Measurements from ENCODE around the gene LIMS2.

The LIMS2 gene

DNA sequence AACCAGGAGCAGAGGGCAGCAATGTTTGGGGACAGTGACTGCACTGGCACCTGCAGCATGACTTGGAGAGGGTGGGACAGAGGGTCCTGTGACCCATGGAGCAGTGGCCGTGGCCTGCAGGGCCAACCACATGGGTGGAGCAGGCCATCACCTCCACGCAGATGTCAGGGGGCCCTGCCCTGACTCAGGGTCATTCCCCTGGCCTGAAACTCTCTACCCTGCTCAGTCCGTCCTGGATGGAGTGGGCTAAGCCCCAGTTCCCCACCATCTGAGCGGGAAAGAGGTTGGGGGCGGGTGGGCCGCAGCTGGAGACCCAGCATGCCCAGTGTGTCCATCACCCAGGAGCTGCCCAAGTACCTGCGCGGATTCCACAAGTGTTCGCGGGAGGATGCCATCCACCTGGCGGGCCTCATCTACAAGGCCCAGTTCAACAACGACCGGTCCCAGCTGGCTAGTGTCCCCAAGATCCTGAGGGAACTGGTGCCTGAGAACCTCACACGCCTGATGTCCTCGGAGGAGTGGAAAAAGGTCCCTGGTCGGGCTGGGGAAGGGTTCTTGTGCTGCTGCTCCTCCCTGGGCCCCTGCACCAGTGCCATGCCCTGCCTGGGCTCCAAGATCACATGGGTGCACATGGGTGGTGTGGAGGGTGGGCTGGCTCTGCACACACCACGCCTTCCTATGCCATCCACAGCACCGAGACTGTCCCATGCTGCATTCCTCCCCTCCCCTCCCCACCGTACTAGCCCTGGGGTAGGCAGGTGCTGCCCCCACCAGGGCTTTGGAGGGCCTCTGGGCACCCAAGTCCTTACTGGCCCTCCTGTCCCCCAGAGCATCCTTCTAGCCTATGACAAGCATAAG, 39.7 kb downstream of the LIMS2 start:
- Histone ChIP-seq H3K9ac (ENCODE audit: low read depth, low read length, poor library complexity, severe bottlenecking) (peak overlapping the region; percentile 47), H3K79me2 (ENCODE audit: insufficient read depth, low read length) (peaks cover 11% of the 10 kb centered on the region; the same call in 1 of the 2 replicates), H3K9me3 (ENCODE audit: insufficient read depth, low read depth, low read length) (no peaks in the 10 kb centered on the region), H3K4me2 (ENCODE audit: low read depth, low read length, poor library complexity, severe bottlenecking) (no peak overlapping the region), H3K9me2 (replicated peaks; ENCODE audit: low read depth, low read length) (no peaks in the 10 kb centered on the region), H3K4me3 (ENCODE audit: low read length, poor library complexity, severe bottlenecking) (no peak overlapping the region), H4K20me1 (ENCODE audit: insufficient read depth, low read length, poor library complexity, severe bottlenecking) (no peaks in the 10 kb centered on the region), H2AFZ (ENCODE audit: low read length) (no peak overlapping the region), H3K27me3 (ENCODE audit: insufficient read depth, low read length, poor library complexity, severe bottlenecking) (no peaks in the 10 kb centered on the region), H3K4me1 (ENCODE audit: insufficient read depth, low read length, poor library complexity, severe bottlenecking) (peaks cover 67% of the 10 kb centered on the region), H3K36me3 (ENCODE audit: insufficient read depth, low read length) (no peaks in the 10 kb centered on the region), H3F3A (ENCODE audit: low read depth) (no peaks in the 10 kb centered on the region)
- no peak for TF ChIP-seq EZH2phosphoT487 (IDR thresholded peaks at IDR 0.05; ENCODE audit: borderline replicate concordance)
- TF ChIP-seq, protein P1, sequence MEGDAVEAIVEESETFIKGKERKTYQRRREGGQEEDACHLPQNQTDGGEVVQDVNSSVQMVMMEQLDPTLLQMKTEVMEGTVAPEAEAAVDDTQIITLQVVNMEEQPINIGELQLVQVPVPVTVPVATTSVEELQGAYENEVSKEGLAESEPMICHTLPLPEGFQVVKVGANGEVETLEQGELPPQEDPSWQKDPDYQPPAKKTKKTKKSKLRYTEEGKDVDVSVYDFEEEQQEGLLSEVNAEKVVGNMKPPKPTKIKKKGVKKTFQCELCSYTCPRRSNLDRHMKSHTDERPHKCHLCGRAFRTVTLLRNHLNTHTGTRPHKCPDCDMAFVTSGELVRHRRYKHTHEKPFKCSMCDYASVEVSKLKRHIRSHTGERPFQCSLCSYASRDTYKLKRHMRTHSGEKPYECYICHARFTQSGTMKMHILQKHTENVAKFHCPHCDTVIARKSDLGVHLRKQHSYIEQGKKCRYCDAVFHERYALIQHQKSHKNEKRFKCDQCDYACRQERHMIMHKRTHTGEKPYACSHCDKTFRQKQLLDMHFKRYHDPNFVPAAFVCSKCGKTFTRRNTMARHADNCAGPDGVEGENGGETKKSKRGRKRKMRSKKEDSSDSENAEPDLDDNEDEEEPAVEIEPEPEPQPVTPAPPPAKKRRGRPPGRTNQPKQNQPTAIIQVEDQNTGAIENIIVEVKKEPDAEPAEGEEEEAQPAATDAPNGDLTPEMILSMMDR (conservative IDR thresholded peaks at IDR 0.05; ENCODE audit: low read length): peak; percentile 31

DNA sequence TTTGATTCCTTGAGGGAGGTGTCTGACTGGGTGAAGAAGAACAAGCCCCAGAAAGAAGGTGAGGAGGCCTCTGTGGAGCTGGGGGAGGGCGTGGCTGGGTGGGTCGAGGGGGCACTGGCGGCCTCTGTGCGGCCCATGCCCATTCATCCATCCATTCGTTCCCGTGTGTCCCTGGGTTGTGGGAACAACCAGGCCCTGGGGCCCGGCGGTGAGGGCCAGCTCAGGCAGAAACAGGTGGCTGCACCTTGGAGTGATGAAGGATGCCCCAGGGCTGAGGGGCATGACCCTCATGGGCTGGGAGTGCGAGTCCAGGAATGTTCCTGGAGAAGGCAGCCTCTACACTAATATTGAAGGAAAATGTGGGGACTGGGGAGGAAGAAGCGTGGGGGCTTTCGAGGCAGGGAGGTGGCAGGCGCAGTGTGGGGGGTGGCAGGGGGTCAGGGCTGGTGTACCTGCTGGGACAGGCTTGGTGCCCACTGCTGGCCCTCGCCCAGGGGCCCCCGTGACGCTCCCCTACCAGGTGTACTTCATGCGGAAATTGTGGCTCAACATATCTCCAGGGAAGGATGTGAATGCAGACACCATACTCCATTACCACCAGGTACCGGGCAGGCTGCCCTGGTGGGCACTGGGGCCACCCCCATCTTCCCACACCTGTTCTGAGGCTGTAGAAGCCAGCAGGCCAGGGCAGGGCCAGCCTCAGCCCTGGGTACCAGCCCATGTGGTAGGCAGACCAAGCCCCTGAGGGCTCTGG, 40.5 kb downstream of the LIMS2 start:
- Histone ChIP-seq H3K36me3 (ENCODE audit: insufficient read depth, low read length) (no peaks in the 10 kb centered on the region), H3K9ac (ENCODE audit: low read depth, low read length, poor library complexity, severe bottlenecking) (peak overlapping the region; percentile 47), H3K4me2 (ENCODE audit: low read depth, low read length, poor library complexity, severe bottlenecking) (no peak overlapping the region), H3F3A (ENCODE audit: low read depth) (no peaks in the 10 kb centered on the region), H4K20me1 (ENCODE audit: insufficient read depth, low read length, poor library complexity, severe bottlenecking) (no peaks in the 10 kb centered on the region), H3K4me3 (ENCODE audit: low read length, poor library complexity, severe bottlenecking) (no peak overlapping the region), H3K79me2 (ENCODE audit: insufficient read depth, low read length) (peaks cover 7% of the 10 kb centered on the region; the same call in 1 of the 2 replicates), H3K27me3 (ENCODE audit: insufficient read depth, low read length, poor library complexity, severe bottlenecking) (no peaks in the 10 kb centered on the region), H3K4me1 (ENCODE audit: insufficient read depth, low read length, poor library complexity, severe bottlenecking) (peaks cover 67% of the 10 kb centered on the region), H3K9me3 (ENCODE audit: insufficient read depth, low read depth, low read length) (no peaks in the 10 kb centered on the region), H2AFZ (ENCODE audit: low read length) (no peak overlapping the region), H3K9me2 (replicated peaks; ENCODE audit: low read depth, low read length) (no peaks in the 10 kb centered on the region)
- TF ChIP-seq, protein P1 (conservative IDR thresholded peaks at IDR 0.05; ENCODE audit: low read length): no peak
- no peak for TF ChIP-seq EZH2phosphoT487 (IDR thresholded peaks at IDR 0.05; ENCODE audit: borderline replicate concordance)

DNA sequence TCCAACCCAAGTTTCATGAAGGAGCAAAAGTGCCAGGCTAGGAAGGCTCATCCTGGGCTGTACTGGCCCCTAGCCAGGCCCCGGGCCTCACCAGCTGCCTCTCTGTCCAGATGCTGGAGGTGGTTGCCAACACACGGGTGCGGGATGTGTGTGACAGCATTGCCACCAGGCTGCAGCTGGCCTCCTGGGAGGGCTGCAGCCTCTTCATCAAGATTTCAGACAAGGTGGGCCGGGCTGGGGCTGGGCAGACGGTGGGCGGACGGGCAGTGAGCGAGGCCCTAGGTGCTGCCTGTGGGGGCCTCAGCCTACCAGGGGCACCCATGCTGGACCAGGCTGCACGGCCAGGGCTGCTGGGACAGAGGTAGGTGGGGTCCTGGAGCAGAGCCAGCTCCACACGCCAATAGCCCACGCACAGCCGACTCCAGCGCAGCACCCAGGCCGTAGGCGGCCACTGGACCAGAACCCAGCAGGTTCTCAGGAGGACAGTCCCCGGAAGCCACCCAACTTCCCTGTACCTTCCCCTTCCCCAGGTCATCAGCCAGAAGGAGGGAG, 41.2 kb downstream of the LIMS2 start:
- Histone ChIP-seq H3K4me1 (ENCODE audit: insufficient read depth, low read length, poor library complexity, severe bottlenecking) (peaks cover 61% of the 10 kb centered on the region), H4K20me1 (ENCODE audit: insufficient read depth, low read length, poor library complexity, severe bottlenecking) (no peaks in the 10 kb centered on the region), H3K9me2 (replicated peaks; ENCODE audit: low read depth, low read length) (no peaks in the 10 kb centered on the region), H2AFZ (ENCODE audit: low read length) (no peak overlapping the region), H3K27me3 (ENCODE audit: insufficient read depth, low read length, poor library complexity, severe bottlenecking) (no peaks in the 10 kb centered on the region), H3K36me3 (ENCODE audit: insufficient read depth, low read length) (no peaks in the 10 kb centered on the region), H3F3A (ENCODE audit: low read depth) (no peaks in the 10 kb centered on the region), H3K79me2 (ENCODE audit: insufficient read depth, low read length) (peaks cover under 1% of the 10 kb centered on the region; the same call in 1 of the 2 replicates), H3K4me3 (ENCODE audit: low read length, poor library complexity, severe bottlenecking) (no peak overlapping the region), H3K4me2 (ENCODE audit: low read depth, low read length, poor library complexity, severe bottlenecking) (no peak overlapping the region), H3K9ac (ENCODE audit: low read depth, low read length, poor library complexity, severe bottlenecking) (peak overlapping the region; percentile 47), H3K9me3 (ENCODE audit: insufficient read depth, low read depth, low read length) (no peaks in the 10 kb centered on the region)
- TF ChIP-seq EZH2phosphoT487 (IDR thresholded peaks at IDR 0.05; ENCODE audit: borderline replicate concordance): no peak
- TF ChIP-seq, protein P1 (conservative IDR thresholded peaks at IDR 0.05; ENCODE audit: low read length): no peak

All from Loucy (cell line).